ENCODE data around the gene MCM8.

- no peak for TF ChIP-seq GABPA (IDR thresholded peaks at IDR 0.05; ENCODE audit: low read depth)
- no peak for TF ChIP-seq CTCF (IDR thresholded peaks at IDR 0.05; ENCODE audit: insufficient read depth, low read length)
- TF ChIP-seq REST (IDR thresholded peaks at IDR 0.05; ENCODE audit: insufficient replicate concordance, low read depth): no peak
- no peak for TF ChIP-seq SPI1 (IDR thresholded peaks at IDR 0.05; ENCODE audit: borderline replicate concordance, low read depth)
- no peak for TF ChIP-seq POLR2AphosphoS5 (IDR thresholded peaks at IDR 0.05; ENCODE audit: low read depth)
These were observed 19.0 kb downstream of the MCM8 start for GRCh38 chr20:5969348-5969935.

Measured in HL-60 (cell line).